ENCODE measurements around the gene APOA4.

- TF ChIP-seq ATF3 (IDR thresholded peaks at IDR 0.05) (no peak), POLR2A (IDR thresholded peaks at IDR 0.05; ENCODE audit: borderline replicate concordance, extremely low read depth, insufficient read depth, insufficient read length) (no peak), CTCF (IDR thresholded peaks at IDR 0.05 in 2 of 3, conservative IDR thresholded peaks at IDR 0.05 in 1 of 3; ENCODE audit: borderline replicate concordance in 1 of 3, insufficient read depth in 1 of 3, low read depth in 2 of 3, low read length in 2 of 3) (no peak), EZH2 (IDR thresholded peaks at IDR 0.05) (no peak), EGR1 (IDR thresholded peaks at IDR 0.05; ENCODE audit: low read depth) (no peak), POLR2AphosphoS5 (IDR thresholded peaks at IDR 0.05; ENCODE audit: low read depth, low read length) (no peak), REST (IDR thresholded peaks at IDR 0.05; ENCODE audit: low read depth) (no peak), RAD21 (IDR thresholded peaks at IDR 0.05; ENCODE audit: low read depth) (no peak), ZNF274 (IDR thresholded peaks at IDR 0.05; ENCODE audit: low read depth, low read length) (no peak), SP1 (IDR thresholded peaks at IDR 0.05; ENCODE audit: low read depth) (no peak)
Observed at GRCh38 chr11:116791813-116792143, 31.3 kb downstream of the APOA4 start, which contains the start of gene APOA5.
